H9 (cell line): ENCODE results near the gene SLC13A5. TPM values are rescaled to one million over a fixed set of nuclear protein-coding genes. Genes with fewer than 3 reads are reported as not detected.

ENCODE experiments used
- DNase-seq: peaks from one replicate; pipeline ENCODE4 v3.0.0-alpha.2; 2017
- H2AFZ ChIP-seq: one replicate; pipeline ENCODE4 v1.6.1; 2013; ENCODE audit warnings: mild to moderate bottlenecking, low read length, control low read depth, moderate library complexity
- H2AK5ac ChIP-seq: 2 replicates; pipeline ENCODE4 v1.6.1; 2013; ENCODE audit warnings: low read length, control low read depth, mixed read lengths; ENCODE audit not compliant: insufficient read length
- H2BK120ac ChIP-seq: one replicate; pipeline ENCODE4 v1.6.1; 2013; ENCODE audit warnings: low read depth, mild to moderate bottlenecking, low read length, control low read depth, inconsistent platforms; ENCODE audit not compliant: poor library complexity, severe bottlenecking
- H2BK12ac ChIP-seq: 2 replicates; pipeline ENCODE4 v1.6.1; 2013; ENCODE audit warnings: low read length, control low read depth, mixed read lengths, low read depth; ENCODE audit not compliant: insufficient read length
- H2BK15ac ChIP-seq: 2 replicates; pipeline ENCODE4 v1.6.1; 2013; ENCODE audit warnings: low read depth, low read length, control low read depth
- H2BK20ac ChIP-seq: one replicate; pipeline ENCODE4 v1.6.1; 2013; ENCODE audit warnings: low read depth, mild to moderate bottlenecking, low read length, control low read depth, inconsistent platforms; ENCODE audit not compliant: poor library complexity, severe bottlenecking
- H2BK5ac ChIP-seq: 2 replicates; pipeline ENCODE4 v1.6.1; 2013; ENCODE audit warnings: low read length, control low read depth, mixed read lengths; ENCODE audit not compliant: insufficient read length
- H3K14ac ChIP-seq: 2 replicates; pipeline ENCODE4 v1.6.1; 2013; ENCODE audit warnings: low read length, control low read depth; ENCODE audit not compliant: insufficient read depth
- H3K18ac ChIP-seq: 2 replicates; pipeline ENCODE4 v1.6.1; 2013; ENCODE audit warnings: low read depth, mild to moderate bottlenecking, mixed read lengths, low read length, control low read depth; ENCODE audit not compliant: insufficient read length
- H3K23ac ChIP-seq: 2 replicates; pipeline ENCODE4 v1.6.1; 2013; ENCODE audit warnings: low read length, control low read depth, mixed read lengths, low read depth; ENCODE audit not compliant: insufficient read length
- H3K23me2 ChIP-seq: 2 replicates; pipeline ENCODE4 v1.6.1; 2013; ENCODE audit warnings: low read depth, mild to moderate bottlenecking, mixed read lengths, low read length, control low read depth; ENCODE audit not compliant: insufficient read length, poor library complexity, severe bottlenecking
- H3K27ac ChIP-seq: 2 replicates; pipeline ENCODE4 v1.5.1; 2013; ENCODE audit warnings: low read length, control low read depth, mixed read lengths, low read depth; ENCODE audit not compliant: insufficient read length
- H3K27me3 ChIP-seq: 2 replicates; pipeline ENCODE4 v1.6.1; 2013; ENCODE audit warnings: low read length, control low read depth, inconsistent platforms; ENCODE audit not compliant: insufficient read depth
- H3K4ac ChIP-seq: 2 replicates; pipeline ENCODE4 v1.6.1; 2013; ENCODE audit warnings: low read depth, mild to moderate bottlenecking, control low read depth, inconsistent platforms, low read length, moderate library complexity
- H3K4me1 ChIP-seq: 2 replicates; pipeline ENCODE4 v1.6.1; 2013; ENCODE audit warnings: low read length, control low read depth, inconsistent platforms; ENCODE audit not compliant: insufficient read depth
- H3K4me2 ChIP-seq: 2 replicates; pipeline ENCODE4 v1.6.1; 2013; ENCODE audit warnings: low read length, control low read depth, mixed read lengths; ENCODE audit not compliant: insufficient read length, insufficient read depth
- H3K56ac ChIP-seq: 2 replicates; pipeline ENCODE4 v1.6.1; 2013; ENCODE audit warnings: low read depth, mild to moderate bottlenecking, mixed read lengths, low read length, control low read depth; ENCODE audit not compliant: insufficient read length
- H3K79me1 ChIP-seq: 2 replicates; pipeline ENCODE4 v1.6.1; 2013; ENCODE audit warnings: low read depth, mild to moderate bottlenecking, moderate library complexity, low read length, control low read depth, inconsistent platforms; ENCODE audit not compliant: insufficient read depth, poor library complexity, severe bottlenecking
- H3K79me2 ChIP-seq: 2 replicates; pipeline ENCODE4 v1.6.1; 2013; ENCODE audit warnings: low read length, control low read depth, inconsistent platforms; ENCODE audit not compliant: insufficient read depth
- H3K9ac ChIP-seq: 2 replicates; pipeline ENCODE4 v1.6.1; 2013; ENCODE audit warnings: low read length, control low read depth, mixed read lengths; ENCODE audit not compliant: insufficient read length; ENCODE audit errors: extremely low read depth
- H3K9me3 ChIP-seq: one replicate; pipeline ENCODE4 v1.6.1; 2013; ENCODE audit warnings: low read depth, low read length, inconsistent platforms; ENCODE audit not compliant: control insufficient read depth
- H3T11ph ChIP-seq: one replicate; pipeline ENCODE4 v1.6.1; 2013; ENCODE audit warnings: mild to moderate bottlenecking, low read length, control low read depth, inconsistent platforms
- H4K20me1 ChIP-seq: one replicate; pipeline ENCODE4 v1.6.1; 2013; ENCODE audit not compliant: control insufficient read depth, insufficient read length, insufficient read depth
- H4K5ac ChIP-seq: 2 replicates; pipeline ENCODE4 v1.6.1; 2013; ENCODE audit warnings: low read depth, mild to moderate bottlenecking, mixed read lengths, low read length, control low read depth; ENCODE audit not compliant: insufficient read length
- H4K8ac ChIP-seq: replicated peaks from 2 replicates; pipeline ENCODE4 v1.6.1; 2013; ENCODE audit warnings: low read length, control low read depth, mixed read lengths, low read depth; ENCODE audit not compliant: insufficient read length
- H4K91ac ChIP-seq: 2 replicates; pipeline ENCODE4 v1.6.1; 2013; ENCODE audit warnings: low read depth, mild to moderate bottlenecking, moderate library complexity, mixed read lengths, low read length, control low read depth; ENCODE audit not compliant: insufficient read length
- H3K27ac Mint-ChIP-seq, 3 experiments: 2 replicates in 2 of 3; 3 replicates in 1 of 3; pipeline ENCODE4 v1.8.0; 2020 to 2021; ENCODE audit warnings: mixed read lengths in 3 of 3, mild to moderate bottlenecking in 1 of 3, moderate library complexity in 1 of 3
- H3K27me3 Mint-ChIP-seq: 2 replicates; pipeline ENCODE4 v1.8.0; 2021; ENCODE audit warnings: low read depth, mild to moderate bottlenecking, moderate library complexity, mixed read lengths
- H3K36me3 Mint-ChIP-seq, 3 experiments: 2 replicates in 2 of 3; 3 replicates in 1 of 3; pipeline ENCODE4 v1.8.0; 2020 to 2021; ENCODE audit warnings: low read depth in 3 of 3, mixed read lengths in 3 of 3; ENCODE audit not compliant: insufficient read depth in 1 of 3
- H3K4me1 Mint-ChIP-seq, 2 experiments: 2 replicates each; pipeline ENCODE4 v1.8.0; 2020; ENCODE audit warnings: mixed read lengths in 2 of 2
- H3K4me3 Mint-ChIP-seq, 2 experiments: 2 replicates in 1 of 2; 3 replicates in 1 of 2; pipeline ENCODE4 v1.8.0; 2020 to 2021; ENCODE audit warnings: mild to moderate bottlenecking in 2 of 2, mixed read lengths in 2 of 2, moderate library complexity in 1 of 2
- H3K9me3 Mint-ChIP-seq, 2 experiments: 2 replicates in 1 of 2; 3 replicates in 1 of 2; pipeline ENCODE4 v1.8.0; 2020; ENCODE audit warnings: mild to moderate bottlenecking in 2 of 2, mixed read lengths in 2 of 2, moderate library complexity in 1 of 2
- WGBS: extraction: QIAGEN DNeasy Blood & Tissue Kit; methylation state at CpG from one replicate; pipeline ENCODE4 v1.1.7; 2013; ENCODE audit warnings: missing lambda C conversion rate, low lambda C conversion rate, mixed read lengths; ENCODE audit not compliant: insufficient read length; ENCODE audit errors: extremely low coverage; 5-methylcytosine and 5-hydroxymethylcytosine counted together
- total RNA-seq: library from RNA; stranded (reverse); gene quantifications from 2 replicates; pipeline ENCODE4 v1.2.1, GENCODE V29; 2021
- TF ChIP-seq, protein P1 (sequence below): fragments of 200-600 bp; sonication (generic); conservative IDR thresholded peaks from 3 replicates; pipeline ENCODE4 v1.8.0; 2021; ENCODE audit warnings: antibody characterized with exemption, mild to moderate bottlenecking

The SLC13A5 gene
- total RNA-seq, 1 experiment from 2014 or later, result 1.6 TPM

DNA sequence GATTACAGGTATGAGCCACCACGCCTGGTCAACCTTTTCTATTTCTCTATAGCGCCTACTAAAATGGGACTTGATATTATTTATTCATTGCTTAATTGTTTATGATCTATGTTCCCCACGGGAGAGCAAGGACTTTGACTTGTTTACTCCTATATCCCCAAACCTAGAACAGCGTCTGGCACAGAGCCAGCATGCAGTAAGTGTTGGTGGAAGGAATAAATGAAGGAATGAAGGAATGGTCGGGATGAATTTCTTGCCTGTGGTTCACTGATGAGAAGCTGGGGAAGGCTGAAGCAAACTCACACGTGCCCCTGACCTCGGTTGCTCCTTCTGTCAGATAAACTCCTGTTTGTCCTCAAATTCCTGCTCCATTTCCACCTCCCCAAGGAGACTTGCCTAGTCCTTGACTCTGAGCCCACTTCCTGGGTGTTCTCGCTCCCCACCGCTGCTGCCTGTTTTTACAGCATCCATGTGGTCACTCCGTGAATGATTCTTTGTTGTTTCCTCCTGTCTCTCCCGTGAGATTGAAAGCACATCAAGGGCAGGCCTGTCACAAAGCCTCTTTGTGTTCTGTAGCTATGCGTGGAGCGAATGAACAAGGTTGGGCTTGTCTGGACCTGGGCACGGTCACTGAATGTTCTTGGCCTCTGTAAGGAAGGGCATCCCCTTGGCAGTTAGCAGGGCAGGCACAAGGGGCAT is 44.3 kb downstream of the SLC13A5 start:
- Mint-ChIP-seq H3K27ac (peak overlapping the region in 1 of 3 experiments; percentile 4; a peak in 1 of 7 replicates), H3K9me3 (no peaks in the 10 kb centered on the region)
- H2AFZ ChIP-seq, result no peak overlapping the region

More for the DNA sequence above, 44.3 kb downstream of the SLC13A5 start:
- Histone ChIP-seq H2AK5ac (no peak overlapping the region), H3K79me1 (no peaks in the 10 kb centered on the region), H3T11ph (no peak overlapping the region), H2BK20ac (no peak overlapping the region), H4K5ac (no peak overlapping the region), H3K4me2 (no peak overlapping the region), H3K14ac (no peak overlapping the region), H3K9me3 (no peaks in the 10 kb centered on the region), H2BK5ac (no peak overlapping the region), H3K27ac (no peak overlapping the region), H3K23me2 (no peaks in the 10 kb centered on the region), H3K27me3 (peaks cover 4% of the 10 kb centered on the region), H3K4me1 (no peaks in the 10 kb centered on the region), H4K20me1 (no peaks in the 10 kb centered on the region), H3K79me2 (no peaks in the 10 kb centered on the region), H3K56ac (no peak overlapping the region), H3K18ac (no peak overlapping the region), H4K8ac (no peak overlapping the region), H3K23ac (no peak overlapping the region), H2BK120ac (no peak overlapping the region), H3K9ac (no peak overlapping the region), H3K4ac (no peak overlapping the region), H4K91ac (no peak overlapping the region), H2BK15ac (no peak overlapping the region), H2BK12ac (no peak overlapping the region)
- DNase-seq, result peak; percentile 19
- H3K36me3 Mint-ChIP-seq, result no peaks in the 10 kb centered on the region
- WGBS, result no CpG with 5 or more reads among the region's 14 CpGs
- H3K4me3 Mint-ChIP-seq, result no peak overlapping the region
- TF ChIP-seq, protein P1, sequence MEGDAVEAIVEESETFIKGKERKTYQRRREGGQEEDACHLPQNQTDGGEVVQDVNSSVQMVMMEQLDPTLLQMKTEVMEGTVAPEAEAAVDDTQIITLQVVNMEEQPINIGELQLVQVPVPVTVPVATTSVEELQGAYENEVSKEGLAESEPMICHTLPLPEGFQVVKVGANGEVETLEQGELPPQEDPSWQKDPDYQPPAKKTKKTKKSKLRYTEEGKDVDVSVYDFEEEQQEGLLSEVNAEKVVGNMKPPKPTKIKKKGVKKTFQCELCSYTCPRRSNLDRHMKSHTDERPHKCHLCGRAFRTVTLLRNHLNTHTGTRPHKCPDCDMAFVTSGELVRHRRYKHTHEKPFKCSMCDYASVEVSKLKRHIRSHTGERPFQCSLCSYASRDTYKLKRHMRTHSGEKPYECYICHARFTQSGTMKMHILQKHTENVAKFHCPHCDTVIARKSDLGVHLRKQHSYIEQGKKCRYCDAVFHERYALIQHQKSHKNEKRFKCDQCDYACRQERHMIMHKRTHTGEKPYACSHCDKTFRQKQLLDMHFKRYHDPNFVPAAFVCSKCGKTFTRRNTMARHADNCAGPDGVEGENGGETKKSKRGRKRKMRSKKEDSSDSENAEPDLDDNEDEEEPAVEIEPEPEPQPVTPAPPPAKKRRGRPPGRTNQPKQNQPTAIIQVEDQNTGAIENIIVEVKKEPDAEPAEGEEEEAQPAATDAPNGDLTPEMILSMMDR, result no peak
- H3K27me3 Mint-ChIP-seq, result peaks cover 47% of the 10 kb centered on the region
- H3K4me1 Mint-ChIP-seq, result peaks cover 0 to 4% of the 10 kb centered on the region in 2 experiments; a peak in 1 of 4 replicates
